ENCODE data around the gene CCDC50.

GRCh38 chr3:191362037-191362436 lies 32.8 kb downstream of the CCDC50 start:
- TF ChIP-seq CTCF (conservative IDR thresholded peaks at IDR 0.05) (no peak), ZFX (IDR thresholded peaks at IDR 0.05) (no peak)

All from C4-2B (cell line).